SK-N-SH treated with all-trans-retinoic acid at 6 μM for 48 hours (cell line): ENCODE measurements around the gene ERVW-1.

Experiments used
- ATAC-seq: fragments of 200-7000 bp; cut with Tn5 transposase; 3 replicates; pipeline ENCODE4 v1.9.1; 2020; ENCODE audit warnings: mild to moderate bottlenecking, moderate library complexity
- BACH2 ChIP-seq: fragments of 250-450 bp; sonication (Bioruptor Pico); IDR thresholded peaks from 2 replicates; pipeline ENCODE4 v1.9.0; 2021; ENCODE audit warnings: mild to moderate bottlenecking, borderline replicate concordance
- CREB5 ChIP-seq: fragments of 250-450 bp; sonication (Bioruptor Pico); IDR thresholded peaks from 2 replicates; pipeline ENCODE4 v1.5.1; 2020; ENCODE audit warnings: low read depth, mild to moderate bottlenecking, moderate library complexity
- CSDC2 ChIP-seq: fragments of 250-450 bp; sonication (Bioruptor Pico); IDR thresholded peaks from 2 replicates; pipeline ENCODE4 v1.5.0; 2020; ENCODE audit warnings: mild to moderate bottlenecking, moderate library complexity
- CSRNP3 ChIP-seq: fragments of 250-450 bp; sonication (Bioruptor Pico); IDR thresholded peaks from 2 replicates; pipeline ENCODE4 v1.5.1; 2021; ENCODE audit warnings: mild to moderate bottlenecking, moderate library complexity
- ESRRG ChIP-seq: fragments of 250-450 bp; sonication (Bioruptor Pico); IDR thresholded peaks from 2 replicates; pipeline ENCODE4 v1.6.1; 2021; ENCODE audit warnings: mild to moderate bottlenecking
- GLIS3 ChIP-seq: fragments of 250-450 bp; sonication (Bioruptor Pico); IDR thresholded peaks from 2 replicates; pipeline ENCODE4 v1.5.0; 2020; ENCODE audit warnings: mild to moderate bottlenecking, moderate library complexity
- ISL1 ChIP-seq: fragments of 250-450 bp; sonication (Bioruptor Pico); IDR thresholded peaks from 2 replicates; pipeline ENCODE4 v2.1.2; 2022; ENCODE audit warnings: mild to moderate bottlenecking, moderate library complexity
- OSR1 ChIP-seq: fragments of 250-450 bp; sonication (Bioruptor Pico); IDR thresholded peaks from 2 replicates; pipeline ENCODE4 v1.8.0; 2022; ENCODE audit warnings: moderate library complexity, mild to moderate bottlenecking, inconsistent platforms
- POU6F1 ChIP-seq: fragments of 250-450 bp; sonication (Bioruptor Pico); IDR thresholded peaks from 2 replicates; pipeline ENCODE4 v1.8.0; 2021; ENCODE audit warnings: low read depth, mild to moderate bottlenecking, moderate library complexity, borderline replicate concordance
- PPARA ChIP-seq: fragments of 250-450 bp; sonication (Bioruptor Pico); IDR thresholded peaks from 2 replicates; pipeline ENCODE4 v1.5.0; 2020; ENCODE audit warnings: mild to moderate bottlenecking, borderline replicate concordance
- SNAI2 ChIP-seq: fragments of 250-450 bp; sonication (Bioruptor Pico); IDR thresholded peaks from 2 replicates; pipeline ENCODE4 v1.5.0; 2020; ENCODE audit warnings: mild to moderate bottlenecking, moderate library complexity
- TCF4 ChIP-seq: fragments of 250-450 bp; sonication (Bioruptor Pico); IDR thresholded peaks from 2 replicates; pipeline ENCODE4 v1.8.0; 2021; ENCODE audit warnings: mild to moderate bottlenecking, moderate library complexity, borderline replicate concordance
- TOX ChIP-seq: fragments of 250-450 bp; sonication (Bioruptor Pico); IDR thresholded peaks from 2 replicates; pipeline ENCODE4 v1.8.0; 2021; ENCODE audit warnings: mild to moderate bottlenecking, moderate library complexity, borderline replicate concordance
- TSHZ2 ChIP-seq: fragments of 250-450 bp; sonication (Bioruptor Pico); IDR thresholded peaks from 2 replicates; pipeline ENCODE4 v1.5.0; 2020; ENCODE audit warnings: mild to moderate bottlenecking, moderate library complexity
- ZC3H10 ChIP-seq: fragments of 250-450 bp; sonication (Bioruptor Pico); IDR thresholded peaks from 2 replicates; pipeline ENCODE4 v1.5.1; 2021; ENCODE audit warnings: mild to moderate bottlenecking, moderate library complexity
- ZFP3 ChIP-seq: fragments of 250-450 bp; sonication (Bioruptor Pico); IDR thresholded peaks from 2 replicates; pipeline ENCODE4 v1.5.0; 2020; ENCODE audit warnings: mild to moderate bottlenecking, moderate library complexity
- ZFP30 ChIP-seq: fragments of 450-650 bp; formaldehyde crosslinking; IDR thresholded peaks from 2 replicates; pipeline ENCODE4 v1.5.0; 2022; ENCODE audit warnings: mild to moderate bottlenecking, moderate library complexity
- ZNF565 ChIP-seq: fragments of 450-650 bp; formaldehyde crosslinking; conservative IDR thresholded peaks from 2 replicates; pipeline ENCODE4 v1.5.0; 2020; ENCODE audit warnings: low read depth, mild to moderate bottlenecking, moderate library complexity
- ZNF70 ChIP-seq: fragments of 450-650 bp; formaldehyde crosslinking; IDR thresholded peaks from 2 replicates; pipeline ENCODE4 v1.5.0; 2020; ENCODE audit warnings: mild to moderate bottlenecking, moderate library complexity
- ZNF8 ChIP-seq: fragments of 450-650 bp; formaldehyde crosslinking; IDR thresholded peaks from 2 replicates; pipeline ENCODE4 v1.5.0; 2020; ENCODE audit warnings: mild to moderate bottlenecking, moderate library complexity

ERVW-1 gene

GRCh38 chr7:92489634-92490033 is 11.9 kb upstream of the ERVW-1 start (continued):
- no peak for TF ChIP-seq POU6F1 (CRISPR knock-in tag)
- no peak for TF ChIP-seq TSHZ2 (CRISPR knock-in tag)

GRCh38 chr7:92487804-92488203 is 10.1 kb upstream of the ERVW-1 start:
- no peak for ATAC-seq
- TF ChIP-seq TSHZ2 (CRISPR knock-in tag) (no peak), CSDC2 (CRISPR knock-in tag) (no peak), BACH2 (CRISPR knock-in tag) (no peak), TOX (CRISPR knock-in tag) (no peak), ISL1 (CRISPR knock-in tag) (no peak), TCF4 (CRISPR knock-in tag) (no peak), ZC3H10 (CRISPR knock-in tag) (no peak), ZFP3 (CRISPR knock-in tag) (no peak), SNAI2 (no peak), ESRRG (CRISPR knock-in tag) (no peak), ZNF565 (no peak), GLIS3 (CRISPR knock-in tag) (no peak), POU6F1 (CRISPR knock-in tag) (no peak)

- ATAC-seq: no peak; the same call in 2 of the 3 replicates
- TF ChIP-seq ISL1 (CRISPR knock-in tag) (no peak), TSHZ2 (CRISPR knock-in tag) (no peak), BACH2 (CRISPR knock-in tag) (no peak), ZNF70 (CRISPR knock-in tag) (no peak), PPARA (CRISPR knock-in tag) (no peak), SNAI2 (no peak), ZNF8 (CRISPR knock-in tag) (no peak), OSR1 (CRISPR knock-in tag) (no peak), ZFP30 (CRISPR knock-in tag) (no peak), ZC3H10 (CRISPR knock-in tag) (no peak), ZNF565 (no peak), POU6F1 (CRISPR knock-in tag) (no peak), ZFP3 (CRISPR knock-in tag) (no peak), CREB5 (CRISPR knock-in tag) (no peak), CSDC2 (CRISPR knock-in tag) (no peak), TOX (CRISPR knock-in tag) (no peak), CSRNP3 (CRISPR knock-in tag) (no peak), TCF4 (CRISPR knock-in tag) (no peak)
- TF ChIP-seq, all 23 proteins: peak for 0
These were observed 8.2 kb upstream of the ERVW-1 start for GRCh38 chr7:92485974-92486373.
